Activated T-helper 2 cell treated with anti-CD3 and anti-CD28 coated beads, Interferon-gamma antibody, Interleukin-2, Interleukin-4, amounts not matched to agents 10 μg/mL and 5 μg/mL and 100 μg/mL, durations not matched to agents 14 hours and 24 hours and 36 hours (primary cell): ENCODE results near the gene PRUNE2. TPM values are rescaled to one million over a fixed set of nuclear protein-coding genes. Genes with fewer than 3 reads are reported as not detected.

ENCODE experiments used
- DNase-seq: peaks from one replicate; pipeline ENCODE4 v3.0.0; 2021; ENCODE audit warnings: low spot score
- H3K27ac Mint-ChIP-seq: one replicate; pipeline ENCODE4 v1.8.0; 2021; ENCODE audit warnings: mixed read lengths
- H3K27me3 Mint-ChIP-seq: one replicate; pipeline ENCODE4 v1.8.0; 2021; ENCODE audit warnings: low read depth, mixed read lengths
- H3K36me3 Mint-ChIP-seq: one replicate; pipeline ENCODE4 v1.8.0; 2021; ENCODE audit warnings: low read depth, mixed read lengths
- H3K4me1 Mint-ChIP-seq: one replicate; pipeline ENCODE4 v1.8.0; 2021; ENCODE audit warnings: low read depth, mixed read lengths
- H3K4me3 Mint-ChIP-seq: one replicate; pipeline ENCODE4 v1.8.0; 2021; ENCODE audit warnings: low read depth, mild to moderate bottlenecking, moderate library complexity, mixed read lengths
- H3K9me3 Mint-ChIP-seq: one replicate; pipeline ENCODE4 v1.8.0; 2021; ENCODE audit warnings: mixed read lengths
- intact Hi-C: fragments of 100-400 bp; cut with micrococcal nuclease; formaldehyde crosslinking; loops from one replicate; pipeline ENCODE4 v1.15.1; 2023
- total RNA-seq: library from RNA; stranded (reverse); gene quantifications from 2 replicates; pipeline ENCODE4 v1.2.3, GENCODE V29; 2022

The PRUNE2 gene
- total RNA-seq, 1 donor from 2014 or later: 0.27 TPM

GRCh38 chr9:76913467-76913866 lies 7.6 kb upstream of the PRUNE2 start:
- Mint-ChIP-seq H3K36me3 (no peaks in the 10 kb centered on the region), H3K9me3 (no peaks in the 10 kb centered on the region), H3K27me3 (peaks cover 9% of the 10 kb centered on the region), H3K4me3 (no peak overlapping the region), H3K27ac (no peak overlapping the region), H3K4me1 (peaks cover 3% of the 10 kb centered on the region)
- intact Hi-C loops: no loop called here
- no peak for DNase-seq

- Mint-ChIP-seq H3K27me3 (peaks cover 14% of the 10 kb centered on the region), H3K27ac (no peak overlapping the region), H3K4me3 (no peak overlapping the region), H3K4me1 (peaks cover 3% of the 10 kb centered on the region), H3K9me3 (no peaks in the 10 kb centered on the region), H3K36me3 (no peaks in the 10 kb centered on the region)
- DNase-seq: no peak
- intact Hi-C loops: no loop called here
These were observed 6.8 kb upstream of the PRUNE2 start for GRCh38 chr9:76912636-76913275.

GRCh38 chr9:76911971-76912370 lies 6.1 kb upstream of the PRUNE2 start:
- H3K27ac Mint-ChIP-seq: no peak overlapping the region
- DNase-seq: no peak
- H3K36me3 Mint-ChIP-seq: no peaks in the 10 kb centered on the region
- intact Hi-C loops: no loop called here
- H3K4me3 Mint-ChIP-seq: no peak overlapping the region
- H3K4me1 Mint-ChIP-seq: peaks cover 3% of the 10 kb centered on the region
- H3K9me3 Mint-ChIP-seq: no peaks in the 10 kb centered on the region
- H3K27me3 Mint-ChIP-seq: peaks cover 21% of the 10 kb centered on the region

- Mint-ChIP-seq H3K27me3 (peaks cover 29% of the 10 kb centered on the region), H3K4me3 (no peak overlapping the region), H3K27ac (no peak overlapping the region), H3K36me3 (no peaks in the 10 kb centered on the region), H3K9me3 (no peaks in the 10 kb centered on the region), H3K4me1 (peaks cover 3% of the 10 kb centered on the region)
- intact Hi-C loops: no loop called here
- DNase-seq: no peak
These were observed 4.9 kb upstream of the PRUNE2 start for GRCh38 chr9:76910861-76911260.

- H3K27ac Mint-ChIP-seq: no peak overlapping the region
- peaks cover 51% of the 10 kb centered on the region for H3K27me3 Mint-ChIP-seq
- DNase-seq: no peak
- no peaks in the 10 kb centered on the region for H3K4me1 Mint-ChIP-seq
- no peaks in the 10 kb centered on the region for H3K9me3 Mint-ChIP-seq
- no peaks in the 10 kb centered on the region for H3K36me3 Mint-ChIP-seq
- H3K4me3 Mint-ChIP-seq: no peak overlapping the region
- intact Hi-C loops: no loop called here
These were observed 697 bp upstream of the PRUNE2 start for GRCh38 chr9:76906647-76906975.

- intact Hi-C loops: no loop called here
- H3K27me3 Mint-ChIP-seq: peaks cover 49% of the 10 kb centered on the region
- H3K9me3 Mint-ChIP-seq: no peaks in the 10 kb centered on the region
- H3K36me3 Mint-ChIP-seq: no peaks in the 10 kb centered on the region
- DNase-seq: no peak
- no peaks in the 10 kb centered on the region for H3K4me1 Mint-ChIP-seq
- no peak overlapping the region for H3K27ac Mint-ChIP-seq
- no peak overlapping the region for H3K4me3 Mint-ChIP-seq
These were observed 1.1 kb downstream of the PRUNE2 start for GRCh38 chr9:76904661-76905457.

- H3K4me3 Mint-ChIP-seq: no peak overlapping the region
- no peak overlapping the region for H3K27ac Mint-ChIP-seq
- peaks cover 33% of the 10 kb centered on the region for H3K27me3 Mint-ChIP-seq
- intact Hi-C loops: no loop called here
- no peaks in the 10 kb centered on the region for H3K4me1 Mint-ChIP-seq
- DNase-seq: no peak
- H3K36me3 Mint-ChIP-seq: no peaks in the 10 kb centered on the region
- no peaks in the 10 kb centered on the region for H3K9me3 Mint-ChIP-seq
These were observed 3.5 kb downstream of the PRUNE2 start for GRCh38 chr9:76902395-76902794.

GRCh38 chr9:76901801-76902200 lies 4.1 kb downstream of the PRUNE2 start:
- DNase-seq: no peak
- Mint-ChIP-seq H3K36me3 (no peaks in the 10 kb centered on the region), H3K27ac (no peak overlapping the region), H3K4me3 (no peak overlapping the region), H3K9me3 (no peaks in the 10 kb centered on the region), H3K4me1 (no peaks in the 10 kb centered on the region), H3K27me3 (peaks cover 29% of the 10 kb centered on the region)
- intact Hi-C loops: no loop called here

- Mint-ChIP-seq H3K27me3 (peaks cover 22% of the 10 kb centered on the region), H3K36me3 (no peaks in the 10 kb centered on the region)
These were observed 5.0 kb downstream of the PRUNE2 start for GRCh38 chr9:76900884-76901440.

GRCh38 chr9:76898786-76899185 lies 7.1 kb downstream of the PRUNE2 start:
- H3K9me3 Mint-ChIP-seq: no peaks in the 10 kb centered on the region
- intact Hi-C loops: no loop called here
- no peaks in the 10 kb centered on the region for H3K36me3 Mint-ChIP-seq
- H3K27me3 Mint-ChIP-seq: peaks cover 7% of the 10 kb centered on the region
- H3K4me1 Mint-ChIP-seq: no peaks in the 10 kb centered on the region
- no peak overlapping the region for H3K27ac Mint-ChIP-seq
- no peak overlapping the region for H3K4me3 Mint-ChIP-seq
- no peak for DNase-seq

More at GRCh38 chr9:76900884-76901440, 5.0 kb downstream of the PRUNE2 start:
- intact Hi-C loops: no loop called here
- H3K4me3 Mint-ChIP-seq: no peak overlapping the region
- no peak overlapping the region for H3K27ac Mint-ChIP-seq
- H3K4me1 Mint-ChIP-seq: no peaks in the 10 kb centered on the region
- DNase-seq: no peak
- H3K9me3 Mint-ChIP-seq: no peaks in the 10 kb centered on the region

- Mint-ChIP-seq H3K36me3 (no peaks in the 10 kb centered on the region), H3K27me3 (peaks cover 7% of the 10 kb centered on the region), H3K4me3 (no peak overlapping the region), H3K27ac (no peak overlapping the region), H3K4me1 (no peaks in the 10 kb centered on the region), H3K9me3 (no peaks in the 10 kb centered on the region)
- DNase-seq: no peak
- intact Hi-C loops: no loop called here
These were observed 7.9 kb downstream of the PRUNE2 start for GRCh38 chr9:76897804-76898525.

- H3K27me3 Mint-ChIP-seq: no peaks in the 10 kb centered on the region
- no peaks in the 10 kb centered on the region for H3K4me1 Mint-ChIP-seq
- no peak overlapping the region for H3K4me3 Mint-ChIP-seq
- intact Hi-C loops: no loop called here
- no peak for DNase-seq
- no peak overlapping the region for H3K27ac Mint-ChIP-seq
- no peaks in the 10 kb centered on the region for H3K36me3 Mint-ChIP-seq
- H3K9me3 Mint-ChIP-seq: no peaks in the 10 kb centered on the region
These were observed 9.9 kb downstream of the PRUNE2 start for GRCh38 chr9:76896035-76896434.

- Mint-ChIP-seq H3K4me3 (no peak overlapping the region), H3K9me3 (no peaks in the 10 kb centered on the region), H3K27ac (no peak overlapping the region), H3K4me1 (no peaks in the 10 kb centered on the region), H3K36me3 (no peaks in the 10 kb centered on the region), H3K27me3 (no peaks in the 10 kb centered on the region)
- intact Hi-C loops: no loop called here
- no peak for DNase-seq
These were observed 10.7 kb downstream of the PRUNE2 start for GRCh38 chr9:76895186-76895585.
